ENCODE results near the gene ZDHHC14. TPM values are rescaled to one million over a fixed set of nuclear protein-coding genes. Genes with fewer than 3 reads are reported as not detected.

The ZDHHC14 gene
- polyA plus RNA-seq, 1 donor (not counting 4 experiments of a cell fraction or from before 2014, with no cell fraction given), result 6.4 TPM

DNA sequence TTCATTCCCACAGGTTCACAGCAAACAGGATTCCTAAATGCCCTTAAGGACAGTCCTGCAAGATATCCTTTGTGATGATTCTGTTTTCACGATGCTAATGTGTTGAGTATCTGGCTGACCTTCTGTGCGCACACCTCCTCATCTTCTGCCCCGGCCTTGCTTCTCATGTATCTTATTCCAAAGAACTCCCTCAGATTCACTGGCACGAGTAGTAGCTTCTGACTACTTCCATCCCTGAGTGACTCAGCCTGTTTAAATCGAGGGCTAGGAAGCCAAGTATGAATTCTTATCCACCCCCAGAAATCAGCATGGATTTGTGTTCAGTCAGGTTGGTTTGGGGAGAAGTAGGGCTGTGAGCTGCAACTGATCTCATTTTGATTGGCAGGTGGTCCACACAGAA, 251.8 kb downstream of the ZDHHC14 start:
- DNase-seq (ENCODE audit: low read depth, low spot score) (no peak), FAIRE-seq (no peak)
- Histone ChIP-seq H3K9me1 (ENCODE audit: control insufficient read depth, extremely low read depth, insufficient read depth, low read length) (no peaks in the 10 kb centered on the region), H3K4me2 (ENCODE audit: control insufficient read depth, extremely low read depth, insufficient read depth, low read depth, low read length) (no peak overlapping the region), H3K9me3 (ENCODE audit: control insufficient read depth, low read depth, low read length) (no peaks in the 10 kb centered on the region), H3K9ac (ENCODE audit: control insufficient read depth, extremely low read depth, insufficient read depth, low read length) (no peak overlapping the region), H3K4me3 (ENCODE audit: control insufficient read depth in 2 of 3, extremely low read depth in 1 of 3, insufficient read depth in 2 of 3, low read depth in 1 of 3, low read length in 3 of 3) (no peak overlapping the region), H2AFZ (ENCODE audit: control insufficient read depth, low read length) (no peak overlapping the region), H3K4me1 (ENCODE audit: control insufficient read depth, extremely low read depth, insufficient read depth, low read length) (no peaks in the 10 kb centered on the region), H4K20me1 (ENCODE audit: control insufficient read depth, extremely low read depth, insufficient read depth, low read length) (no peaks in the 10 kb centered on the region), H3K36me3 (ENCODE audit: control insufficient read depth in 2 of 2, extremely low read depth in 1 of 2, insufficient read depth in 2 of 2, low read length in 2 of 2) (no peaks in the 10 kb centered on the region), H3K27me3 (ENCODE audit: control insufficient read depth, extremely low read depth, insufficient read depth, low read length) (no peaks in the 10 kb centered on the region), H3K79me2 (ENCODE audit: control insufficient read depth, insufficient read depth, low read length) (no peaks in the 10 kb centered on the region), H3K27ac (ENCODE audit: control insufficient read depth, insufficient read depth, low read length) (no peak overlapping the region)
- dilution Hi-C loops (cut with MboI; ENCODE audit: extremely low pct_ligation_motif_present, low sequenced_read_pairs), result no loop called here
- TF ChIP-seq CTCF (optimal IDR thresholded peaks at IDR 0.05 in 1 of 3, IDR thresholded peaks at IDR 0.05 in 1 of 3, conservative IDR thresholded peaks at IDR 0.05 in 1 of 3; ENCODE audit: extremely low read depth in 1 of 3, insufficient read depth in 2 of 3, low read length in 3 of 3), result no peak
- TF ChIP-seq EZH2 (IDR thresholded peaks at IDR 0.05; ENCODE audit: low read length), result no peak

- Histone ChIP-seq H3K27ac (ENCODE audit: control insufficient read depth, insufficient read depth, low read length) (no peak overlapping the region), H3K4me1 (ENCODE audit: control insufficient read depth, extremely low read depth, insufficient read depth, low read length) (no peaks in the 10 kb centered on the region), H3K9me3 (ENCODE audit: control insufficient read depth, low read depth, low read length) (no peaks in the 10 kb centered on the region), H3K79me2 (ENCODE audit: control insufficient read depth, insufficient read depth, low read length) (no peaks in the 10 kb centered on the region), H3K9ac (ENCODE audit: control insufficient read depth, extremely low read depth, insufficient read depth, low read length) (no peak overlapping the region), H4K20me1 (ENCODE audit: control insufficient read depth, extremely low read depth, insufficient read depth, low read length) (no peaks in the 10 kb centered on the region), H3K36me3 (ENCODE audit: control insufficient read depth in 2 of 2, extremely low read depth in 1 of 2, insufficient read depth in 2 of 2, low read length in 2 of 2) (no peaks in the 10 kb centered on the region), H3K27me3 (ENCODE audit: control insufficient read depth, extremely low read depth, insufficient read depth, low read length) (no peaks in the 10 kb centered on the region), H2AFZ (ENCODE audit: control insufficient read depth, low read length) (no peak overlapping the region), H3K4me2 (ENCODE audit: control insufficient read depth, extremely low read depth, insufficient read depth, low read depth, low read length) (no peak overlapping the region), H3K9me1 (ENCODE audit: control insufficient read depth, extremely low read depth, insufficient read depth, low read length) (no peaks in the 10 kb centered on the region), H3K4me3 (ENCODE audit: control insufficient read depth in 2 of 3, extremely low read depth in 1 of 3, insufficient read depth in 2 of 3, low read depth in 1 of 3, low read length in 3 of 3) (no peak overlapping the region)
- TF ChIP-seq EZH2 (IDR thresholded peaks at IDR 0.05; ENCODE audit: low read length), result no peak
- TF ChIP-seq CTCF (optimal IDR thresholded peaks at IDR 0.05 in 1 of 3, IDR thresholded peaks at IDR 0.05 in 1 of 3, conservative IDR thresholded peaks at IDR 0.05 in 1 of 3; ENCODE audit: extremely low read depth in 1 of 3, insufficient read depth in 2 of 3, low read length in 3 of 3), result no peak
- FAIRE-seq (no peak), DNase-seq (ENCODE audit: low read depth, low spot score) (no peak)
- dilution Hi-C loops (cut with MboI; ENCODE audit: extremely low pct_ligation_motif_present, low sequenced_read_pairs), result no loop called here
These were observed 253.6 kb downstream of the ZDHHC14 start for GRCh38 chr6:157634546-157634945.
